ENCODE data around the gene OTC.

The OTC gene

DNA sequence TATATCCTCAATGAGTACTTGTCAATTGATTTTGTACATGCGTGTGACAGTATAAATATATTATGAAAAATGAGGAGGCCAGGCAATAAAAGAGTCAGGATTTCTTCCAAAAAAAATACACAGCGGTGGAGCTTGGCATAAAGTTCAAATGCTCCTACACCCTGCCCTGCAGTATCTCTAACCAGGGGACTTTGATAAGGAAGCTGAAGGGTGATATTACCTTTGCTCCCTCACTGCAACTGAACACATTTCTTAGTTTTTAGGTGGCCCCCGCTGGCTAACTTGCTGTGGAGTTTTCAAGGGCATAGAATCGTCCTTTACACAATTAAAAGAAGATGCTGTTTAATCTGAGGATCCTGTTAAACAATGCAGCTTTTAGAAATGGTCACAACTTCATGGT lies at the start of gene OTC:
TSS of gene OTC (plus strand) at position 243 of the 400 bp plus-strand sequence. CDS start at position 336, 93 bp downstream.
- no peak for DNase-seq (ENCODE audit: low spot score)

- DNase-seq (ENCODE audit: low spot score) = no peak
These were observed 48.4 kb upstream of the OTC start for GRCh38 chrX:38304010-38304409.

DNA sequence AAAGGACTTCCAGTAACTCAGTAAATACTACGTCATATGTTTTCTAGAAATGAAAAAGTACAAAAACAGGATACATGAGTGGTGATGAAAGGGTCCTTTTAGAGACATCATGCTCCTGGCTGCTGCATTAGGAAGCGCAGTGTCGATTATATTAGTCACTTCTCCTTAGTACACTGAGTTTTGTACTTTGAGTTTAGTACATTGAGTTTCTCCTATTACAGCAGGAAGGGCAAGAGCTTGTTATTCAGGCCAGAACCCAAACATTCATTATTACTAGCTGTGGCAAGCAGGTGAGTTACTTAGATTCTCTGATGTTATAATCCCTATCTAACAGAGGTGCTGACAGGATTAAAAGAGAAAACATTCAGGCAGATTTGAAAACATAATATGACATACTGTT lies 46.4 kb upstream of the OTC start:
- no peak for DNase-seq (ENCODE audit: low spot score)

DNA sequence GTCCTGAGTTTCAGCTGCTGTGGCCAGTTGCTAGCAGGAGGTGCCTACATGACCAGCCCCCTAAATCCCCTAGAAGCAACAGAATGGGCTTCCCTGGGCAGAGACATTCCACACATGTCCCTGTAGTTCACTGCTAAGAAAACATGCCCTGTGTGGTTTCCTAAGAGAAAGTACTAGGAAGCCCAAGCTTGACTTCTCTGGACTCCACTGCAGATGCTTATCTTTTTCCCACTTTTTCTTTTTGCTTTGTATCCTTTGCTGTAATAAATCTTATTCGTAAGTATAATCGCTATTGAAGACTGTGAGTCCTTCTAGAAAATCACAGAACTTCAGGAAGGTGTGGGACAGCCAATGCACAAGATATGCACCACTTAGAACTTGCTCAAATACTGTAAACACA lies 40.7 kb upstream of the OTC start:
- DNase-seq (ENCODE audit: low spot score) = no peak

DNA sequence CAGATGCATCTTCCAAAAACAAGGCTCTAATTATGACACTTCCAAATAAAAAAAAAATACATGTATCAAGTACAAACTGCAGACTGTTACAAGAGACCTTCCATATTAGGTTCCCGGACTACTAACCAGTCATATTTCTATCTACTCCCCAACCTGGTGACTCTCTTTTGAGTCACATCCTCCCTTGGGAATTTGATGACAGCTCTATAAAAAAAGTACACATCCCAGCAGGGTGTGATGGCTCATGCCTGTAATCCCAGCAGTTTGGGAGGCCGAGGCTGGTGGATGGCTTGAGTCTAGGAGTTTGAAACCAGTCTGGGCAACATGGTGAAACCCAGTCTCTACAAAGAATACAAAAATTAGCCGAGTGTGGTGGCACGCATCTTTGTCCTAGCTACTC lies 40.0 kb upstream of the OTC start:
- no peak for DNase-seq (ENCODE audit: low spot score)

DNA sequence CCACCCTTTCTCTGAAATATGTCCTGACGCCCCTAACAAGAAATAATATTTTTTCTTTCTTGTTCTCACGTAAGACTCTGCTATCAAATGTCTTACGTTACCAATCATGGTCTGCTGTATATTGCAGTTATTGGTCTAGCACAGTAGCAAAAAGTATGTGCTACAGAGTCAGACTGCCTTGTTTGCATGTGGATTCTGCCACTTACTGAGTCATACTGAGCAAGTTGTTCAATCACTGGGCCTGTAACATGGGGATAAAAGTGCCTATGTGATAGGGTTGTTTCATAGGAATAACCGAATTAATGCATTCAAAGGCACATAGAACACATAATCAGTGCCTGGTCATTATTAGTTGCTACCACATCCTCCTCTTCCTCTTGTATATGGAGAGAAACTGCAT lies 39.2 kb upstream of the OTC start:
- no peak for DNase-seq (ENCODE audit: low spot score)

GRCh38 chrX:38315186-38315585 lies 37.2 kb upstream of the OTC start:
- DNase-seq (ENCODE audit: low spot score) = no peak

DNA sequence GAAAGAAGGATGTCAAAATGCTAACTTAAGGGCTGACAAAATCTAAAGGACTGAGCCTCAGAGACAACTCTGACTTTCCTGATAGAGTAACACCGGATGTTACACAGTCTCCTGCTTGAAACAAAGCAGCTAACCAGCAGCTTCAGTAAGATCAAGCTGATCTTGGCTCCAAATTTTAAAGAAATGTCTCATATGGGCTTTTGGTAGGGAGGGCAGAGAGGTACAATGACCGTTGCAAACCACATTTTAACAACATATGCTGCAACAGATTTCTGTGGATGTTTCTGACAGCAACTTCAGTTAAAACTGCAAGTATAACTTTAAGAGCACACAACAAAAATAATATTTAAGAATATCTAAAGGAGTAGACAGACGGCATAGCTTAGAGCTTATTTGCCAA lies 34.2 kb upstream of the OTC start:
- no peak for DNase-seq (ENCODE audit: low spot score)

DNA sequence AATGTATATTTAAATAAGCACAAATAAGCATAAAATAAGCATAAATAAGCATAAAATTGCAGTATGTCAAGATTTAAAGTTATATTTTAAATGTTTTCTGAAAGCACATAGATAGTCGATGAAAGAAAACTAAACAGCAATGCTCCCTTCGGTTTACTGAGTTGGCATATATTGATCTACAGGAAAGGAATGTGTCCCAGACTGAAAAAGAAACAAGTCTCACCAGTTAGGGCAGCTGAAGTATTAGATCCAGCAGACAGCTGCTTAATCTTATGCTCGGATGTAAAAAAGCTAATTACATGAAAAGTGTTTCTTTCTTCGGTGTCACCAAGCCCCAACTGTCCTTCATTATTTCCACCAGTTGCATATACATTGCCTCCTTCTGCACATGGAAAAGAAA lies 33.8 kb upstream of the OTC start:
- no peak for DNase-seq (ENCODE audit: low spot score)

GRCh38 chrX:38320819-38321218 lies 31.6 kb upstream of the OTC start:
- DNase-seq (ENCODE audit: low spot score) = no peak

GRCh38 chrX:38326086-38326485 lies 26.3 kb upstream of the OTC start:
- DNase-seq (ENCODE audit: low spot score) = no peak

- DNase-seq (ENCODE audit: low spot score) = peak; percentile 88
These were observed 25.2 kb upstream of the OTC start, which contains the start of gene RPGR for GRCh38 chrX:38327007-38327774. Gene RPGR, minus strand, starts transcription at chrX:38327509. Its CDS starts 142 bp downstream, at chrX:38327367.

- DNase-seq (ENCODE audit: low spot score) = no peak
These were observed 24.7 kb upstream of the OTC start for GRCh38 chrX:38327775-38328081.

GRCh38 chrX:38332505-38332904 lies 19.9 kb upstream of the OTC start:
- no peak for DNase-seq (ENCODE audit: low spot score)

GRCh38 chrX:38335382-38335781 lies 17.0 kb upstream of the OTC start:
- no peak for DNase-seq (ENCODE audit: low spot score)

GRCh38 chrX:38336538-38337240 lies 15.7 kb upstream of the OTC start:
- DNase-seq (ENCODE audit: low spot score) = no peak

- DNase-seq (ENCODE audit: low spot score) = no peak
These were observed 11.0 kb upstream of the OTC start for GRCh38 chrX:38341442-38341841.

- no peak for DNase-seq (ENCODE audit: low spot score)
These were observed 9.3 kb upstream of the OTC start for GRCh38 chrX:38342853-38343778.

GRCh38 chrX:38346150-38346549 lies 6.3 kb upstream of the OTC start:
- DNase-seq (ENCODE audit: low spot score) = no peak

GRCh38 chrX:38347136-38347535 lies 5.3 kb upstream of the OTC start:
- DNase-seq (ENCODE audit: low spot score) = no peak

GRCh38 chrX:38351346-38351745 lies 1.1 kb upstream of the OTC start:
- no peak for DNase-seq (ENCODE audit: low spot score)

DNA sequence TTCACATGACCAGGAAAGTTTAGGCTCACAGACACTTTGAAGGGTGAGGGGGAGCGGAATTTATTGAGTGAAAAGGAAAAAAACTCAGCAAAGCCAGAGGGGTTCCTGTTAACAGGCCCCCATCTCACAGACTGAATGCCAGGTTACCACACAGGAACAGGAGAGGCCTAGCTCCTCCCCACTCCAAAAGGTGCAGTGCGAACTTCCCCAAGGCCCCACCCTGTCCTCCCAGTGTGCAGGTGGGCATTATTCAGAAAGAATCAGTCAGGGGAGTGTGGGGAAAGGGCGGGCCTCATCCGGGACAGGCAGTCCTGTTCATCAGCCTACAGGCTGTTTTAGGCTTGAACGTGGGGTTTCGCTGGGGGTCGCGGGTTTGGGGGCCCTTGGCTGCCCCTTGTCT lies 4.0 kb downstream of the OTC start:
- no peak for DNase-seq (ENCODE audit: low spot score)

Data from germinal center (tissue), 1 donor.